Activated T-helper 17 cell treated with anti-CD3 and anti-CD28 coated beads, Interleukin-2, amount 50 U/mL, for 72 hours (primary cell): Measurements from ENCODE around the gene LGALS7. TPM values are rescaled to one million over a fixed set of nuclear protein-coding genes. Genes with fewer than 3 reads are reported as not detected.
A peak's percentile ranks its signal among the peaks of the same experiment; 100 is the strongest.
"Not testable (repeated sequence)": the region's sequence is repeated elsewhere in the genome, so short reads cannot be mapped to it uniquely, and the experiment has no call there.

Experiments used
- ATAC-seq: fragments of 150-1000 bp; cut with Tn5 transposase; replicated peaks from 2 replicates; pipeline ENCODE4 v1.10.0; 2021; ENCODE audit warnings: mild to moderate bottlenecking, moderate library complexity
- H3K27ac Mint-ChIP-seq: one replicate; pipeline ENCODE4 v1.8.0; 2022; ENCODE audit warnings: mixed read lengths
- H3K27me3 Mint-ChIP-seq: one replicate; pipeline ENCODE4 v1.8.0; 2022; ENCODE audit warnings: mixed read lengths
- H3K36me3 Mint-ChIP-seq: one replicate; pipeline ENCODE4 v1.8.0; 2022; ENCODE audit warnings: low read depth, mild to moderate bottlenecking, mixed read lengths
- H3K4me1 Mint-ChIP-seq: one replicate; pipeline ENCODE4 v1.8.0; 2022; ENCODE audit warnings: mixed read lengths
- H3K4me3 Mint-ChIP-seq: one replicate; pipeline ENCODE4 v1.8.0; 2022; ENCODE audit warnings: mild to moderate bottlenecking, mixed read lengths
- H3K9me3 Mint-ChIP-seq: one replicate; pipeline ENCODE4 v1.8.0; 2022; ENCODE audit warnings: mixed read lengths
- total RNA-seq, 2 donors: library from RNA; stranded (reverse); gene quantifications; one replicate each; pipeline ENCODE4 v1.2.3, GENCODE V29; 2022

The LGALS7 gene
- total RNA-seq, 2 donors from 2014 or later, result not detected

DNA sequence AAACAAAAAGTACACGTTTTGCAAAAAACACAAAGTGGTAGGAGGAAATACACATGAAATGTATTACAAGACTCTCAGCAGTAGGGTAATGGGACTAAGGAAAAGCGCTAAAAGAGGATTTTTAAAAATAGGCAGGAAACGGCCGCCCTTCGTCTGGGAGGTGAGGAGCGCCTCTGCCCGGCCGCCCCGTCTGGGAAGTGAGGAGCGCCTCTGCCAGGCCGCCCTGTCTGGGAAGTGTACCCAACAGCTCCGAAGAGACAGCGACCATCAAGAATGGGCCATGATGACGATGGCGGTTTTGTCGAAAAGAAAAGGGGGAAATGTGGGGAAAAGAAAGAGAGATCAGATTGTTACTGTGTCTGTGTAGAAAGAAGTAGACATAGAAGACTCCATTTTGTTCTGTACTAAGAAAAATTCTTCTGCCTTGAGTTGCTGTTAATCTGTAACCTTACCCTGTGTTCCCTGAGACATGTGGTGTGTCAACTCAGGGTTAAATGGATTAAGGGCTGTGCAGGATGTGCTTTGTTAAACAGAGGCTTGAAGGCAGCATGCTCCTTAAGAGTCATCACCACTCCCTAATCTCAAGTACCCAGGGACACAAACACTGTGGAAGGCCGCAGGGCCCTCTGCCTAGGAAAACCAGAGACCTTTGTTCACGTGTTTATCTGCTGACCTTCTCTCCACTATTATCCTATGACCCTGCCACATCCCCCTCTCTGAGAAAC lies 34.2 kb upstream of the LGALS7 start:
- H3K27ac Mint-ChIP-seq, result peak overlapping the region; percentile 25
- not testable (repeated sequence) for H3K4me1 Mint-ChIP-seq, H3K4me3 Mint-ChIP-seq, H3K36me3 Mint-ChIP-seq, ATAC-seq, H3K27me3 Mint-ChIP-seq, H3K9me3 Mint-ChIP-seq

DNA sequence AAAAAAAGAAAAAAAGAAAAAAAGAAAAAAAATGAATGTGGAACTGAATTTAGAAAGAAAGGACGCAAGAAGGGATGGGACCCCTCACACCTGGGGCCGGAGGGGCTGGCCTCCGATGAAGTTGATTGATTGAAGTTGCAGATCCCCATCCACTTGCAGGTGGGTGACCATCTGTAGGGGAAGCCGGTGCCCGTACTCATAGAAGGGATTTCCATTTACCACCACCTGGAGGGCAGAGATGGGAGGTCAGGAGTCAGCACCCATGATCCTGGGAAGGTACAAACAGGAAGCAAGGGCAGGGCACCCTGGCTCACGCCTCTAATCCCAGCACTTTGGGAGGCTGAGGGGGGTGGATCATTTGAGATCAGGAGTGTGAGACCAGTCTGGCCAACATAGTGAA lies 33.1 kb upstream of the LGALS7 start:
- no peak overlapping the region for H3K4me3 Mint-ChIP-seq
- H3K9me3 Mint-ChIP-seq, result no peaks in the 10 kb centered on the region
- no peaks in the 10 kb centered on the region for H3K27me3 Mint-ChIP-seq
- H3K4me1 Mint-ChIP-seq, result peaks cover 5% of the 10 kb centered on the region
- no peak for ATAC-seq
- peak overlapping the region; percentile 30 for H3K27ac Mint-ChIP-seq
- H3K36me3 Mint-ChIP-seq, result no peaks in the 10 kb centered on the region

DNA sequence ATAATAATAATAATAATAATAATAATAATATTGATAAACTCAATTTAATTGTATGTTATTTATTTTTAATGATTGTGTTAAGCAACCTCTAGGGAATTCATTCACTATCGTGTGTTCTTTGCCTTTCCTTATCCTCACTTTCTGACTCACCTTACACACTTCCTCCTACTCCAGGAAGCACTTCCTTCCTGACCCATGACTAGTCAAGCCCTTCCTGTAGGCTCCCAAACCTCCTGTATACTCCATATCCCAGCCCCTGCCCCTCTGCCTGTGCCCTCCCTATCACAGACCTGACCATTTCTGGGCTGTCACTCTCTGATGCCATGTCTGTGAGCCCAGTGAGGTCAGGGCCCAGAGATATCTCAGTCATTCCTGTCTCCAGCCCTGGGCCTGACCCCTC lies 31.9 kb upstream of the LGALS7 start:
- Mint-ChIP-seq H3K27ac (peak overlapping the region; percentile 82), H3K9me3 (no peaks in the 10 kb centered on the region), H3K4me1 (peaks cover 5% of the 10 kb centered on the region), H3K36me3 (no peaks in the 10 kb centered on the region), H3K4me3 (no peak overlapping the region), H3K27me3 (no peaks in the 10 kb centered on the region)
- no peak for ATAC-seq

DNA sequence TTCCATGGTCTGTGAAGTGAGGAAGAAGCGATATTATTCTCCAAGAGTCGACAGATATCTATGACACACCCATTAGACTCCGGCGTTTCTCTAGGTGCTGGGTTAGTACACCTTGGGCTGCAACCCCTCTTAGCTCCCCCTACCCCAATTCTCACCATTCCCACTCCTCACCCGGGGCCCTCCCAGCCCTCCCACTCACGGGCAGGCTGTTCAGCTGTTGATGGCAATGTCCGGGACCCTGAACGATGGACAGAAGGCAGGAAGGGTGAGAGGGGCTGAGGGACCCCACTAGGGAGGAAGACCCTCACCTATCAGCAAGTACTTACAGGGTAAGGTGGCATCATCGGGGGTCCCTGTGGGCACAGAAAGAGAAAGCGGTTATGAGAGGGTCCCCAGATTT lies 30.2 kb upstream of the LGALS7 start:
- no peak overlapping the region for H3K27ac Mint-ChIP-seq
- peaks cover 10% of the 10 kb centered on the region for H3K4me1 Mint-ChIP-seq
- no peaks in the 10 kb centered on the region for H3K9me3 Mint-ChIP-seq
- ATAC-seq, result no peak
- no peaks in the 10 kb centered on the region for H3K36me3 Mint-ChIP-seq
- no peak overlapping the region for H3K4me3 Mint-ChIP-seq
- no peaks in the 10 kb centered on the region for H3K27me3 Mint-ChIP-seq

DNA sequence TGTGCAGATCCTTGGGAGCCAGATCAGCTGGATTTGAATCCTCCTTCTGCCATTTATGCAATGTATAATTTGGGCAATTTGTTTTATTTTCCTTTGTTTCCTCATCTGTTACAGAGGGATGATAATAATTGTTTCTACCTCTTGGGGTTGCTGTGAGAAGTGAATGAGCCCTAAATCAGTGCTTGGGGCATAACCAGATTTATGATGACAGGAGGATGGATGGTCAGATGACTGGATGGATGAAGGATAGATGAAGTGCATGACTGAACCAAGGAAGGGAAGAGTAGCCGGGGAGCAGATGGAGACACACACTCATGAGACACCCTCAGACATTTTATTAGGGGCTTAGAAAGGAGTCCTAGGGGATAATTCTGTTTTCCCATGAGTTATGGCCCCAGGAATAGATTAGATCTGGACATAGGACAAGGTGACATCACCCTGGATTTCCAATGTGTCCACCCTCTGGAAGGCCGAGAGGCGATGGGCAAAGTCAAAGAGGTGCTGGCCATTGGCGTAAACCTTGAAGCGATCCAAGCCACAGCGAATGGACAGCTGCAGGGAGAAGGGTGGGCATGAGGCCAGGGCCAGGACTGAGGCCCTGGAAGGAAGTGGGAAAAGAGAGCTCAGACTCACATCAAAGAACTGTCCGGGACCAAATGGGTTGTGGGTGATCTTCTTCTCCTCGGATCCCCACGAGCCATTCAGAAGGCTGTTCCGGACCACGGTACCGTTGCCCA lies 28.2 kb upstream of the LGALS7 start:
- Mint-ChIP-seq H3K36me3 (no peaks in the 10 kb centered on the region), H3K9me3 (no peaks in the 10 kb centered on the region), H3K27ac (no peak overlapping the region), H3K4me3 (no peak overlapping the region), H3K4me1 (peaks cover 10% of the 10 kb centered on the region), H3K27me3 (no peaks in the 10 kb centered on the region)
- no peak for ATAC-seq

DNA sequence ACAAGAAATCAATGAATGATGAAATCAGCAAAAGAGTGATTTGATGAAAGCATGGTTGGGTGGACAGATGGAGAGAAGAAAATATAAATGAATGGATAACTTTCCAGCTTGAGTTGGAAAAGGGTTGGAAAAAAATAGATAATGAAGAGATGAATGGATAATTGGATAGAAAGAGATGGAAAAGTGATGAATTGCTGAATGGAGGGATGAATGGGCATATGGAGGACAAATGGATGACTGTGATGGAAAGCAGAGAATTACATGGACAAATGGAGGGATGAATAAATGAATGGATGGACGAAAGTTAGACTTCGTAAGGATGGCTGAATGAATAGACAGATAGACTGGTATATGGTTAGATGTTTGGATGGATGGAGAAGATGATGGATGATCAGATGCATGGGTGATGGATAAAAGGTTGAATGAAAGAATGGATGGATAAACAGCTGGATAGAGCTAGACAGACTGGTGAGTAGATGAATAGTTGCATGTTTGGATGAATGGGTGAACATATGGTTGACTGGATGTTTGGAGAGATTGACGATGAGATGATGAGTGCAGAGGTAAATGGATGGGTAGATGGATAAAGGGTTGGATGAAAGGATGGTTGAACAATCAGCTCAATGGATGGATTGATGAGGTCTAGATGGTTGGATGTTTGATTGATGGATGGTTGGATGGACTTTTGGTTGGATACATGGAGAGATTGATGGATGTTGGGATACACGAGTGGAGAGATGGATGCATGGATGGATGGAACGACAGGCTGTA lies 27.4 kb upstream of the LGALS7 start:
- H3K36me3 Mint-ChIP-seq, result no peaks in the 10 kb centered on the region
- no peaks in the 10 kb centered on the region for H3K9me3 Mint-ChIP-seq
- H3K27me3 Mint-ChIP-seq, result no peaks in the 10 kb centered on the region
- no peak for ATAC-seq
- no peak overlapping the region for H3K4me3 Mint-ChIP-seq
- H3K4me1 Mint-ChIP-seq, result peaks cover 10% of the 10 kb centered on the region
- H3K27ac Mint-ChIP-seq, result no peak overlapping the region

DNA sequence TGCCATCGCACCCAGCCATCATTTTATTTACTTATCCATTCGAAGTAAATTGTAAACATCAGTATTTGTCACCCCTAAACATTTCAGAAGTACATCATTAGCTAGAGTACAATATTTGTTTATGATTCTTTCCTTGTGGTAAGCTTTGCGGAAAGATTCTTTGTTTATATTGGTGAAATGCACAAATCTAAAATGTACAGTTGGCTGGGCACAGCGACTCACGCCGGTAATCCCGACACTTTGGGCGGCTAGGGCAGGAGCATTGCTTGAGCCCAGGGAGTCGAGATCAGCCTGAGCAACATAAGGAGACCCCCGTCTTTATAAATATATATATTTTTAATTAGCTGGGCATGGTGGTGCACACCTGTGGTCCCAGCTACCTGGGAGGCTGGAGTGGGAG lies 25.8 kb upstream of the LGALS7 start:
- Mint-ChIP-seq H3K27ac (no peak overlapping the region), H3K9me3 (no peaks in the 10 kb centered on the region), H3K4me3 (no peak overlapping the region), H3K36me3 (no peaks in the 10 kb centered on the region), H3K27me3 (no peaks in the 10 kb centered on the region), H3K4me1 (peaks cover 4% of the 10 kb centered on the region)
- no peak for ATAC-seq

DNA sequence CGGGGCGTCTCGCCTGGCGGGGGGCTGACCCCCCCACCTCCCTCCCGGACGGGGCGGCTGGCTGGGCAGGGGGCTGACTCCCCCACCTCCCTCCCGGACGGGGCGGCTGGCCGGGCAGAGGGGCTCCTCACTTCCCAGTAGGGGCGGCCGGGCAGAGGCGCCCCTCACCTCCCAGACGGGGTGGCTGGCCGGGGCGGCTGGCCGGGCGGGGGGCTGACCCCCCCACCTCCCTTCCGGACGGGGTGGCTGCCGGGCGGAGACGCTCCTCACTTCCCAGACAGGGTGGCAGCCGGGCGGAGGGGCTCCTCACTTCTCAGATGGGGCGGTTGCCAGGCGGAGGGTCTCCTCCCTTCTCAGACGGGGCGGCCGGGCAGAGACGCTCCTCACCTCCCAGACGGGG lies 24.5 kb upstream of the LGALS7 start:
- ATAC-seq, H3K27me3 Mint-ChIP-seq, H3K4me3 Mint-ChIP-seq, H3K4me1 Mint-ChIP-seq, H3K36me3 Mint-ChIP-seq, H3K27ac Mint-ChIP-seq, H3K9me3 Mint-ChIP-seq: not testable (repeated sequence)

DNA sequence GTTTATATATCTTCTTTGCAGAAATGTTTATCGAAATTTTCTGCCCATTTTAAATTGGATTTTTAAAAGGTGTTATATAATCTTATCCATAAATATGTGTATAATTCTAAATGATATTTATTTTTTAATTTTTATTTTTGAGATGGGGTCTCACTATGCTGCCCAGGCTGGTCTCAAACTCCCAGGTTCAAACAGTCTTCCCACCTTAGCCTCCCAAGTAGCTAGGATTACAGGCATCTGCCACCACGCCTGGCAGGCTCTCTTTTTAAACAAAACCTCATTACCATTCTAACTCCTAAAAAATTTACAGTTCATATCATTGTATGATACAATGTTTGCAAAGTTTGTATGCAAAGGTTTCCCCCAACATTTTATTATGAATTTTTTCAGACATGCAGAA lies 22.8 kb upstream of the LGALS7 start:
- Mint-ChIP-seq H3K27ac (no peak overlapping the region), H3K4me3 (no peak overlapping the region), H3K36me3 (no peaks in the 10 kb centered on the region), H3K4me1 (peaks cover 10% of the 10 kb centered on the region), H3K9me3 (no peaks in the 10 kb centered on the region), H3K27me3 (no peaks in the 10 kb centered on the region)
- ATAC-seq, result no peak

DNA sequence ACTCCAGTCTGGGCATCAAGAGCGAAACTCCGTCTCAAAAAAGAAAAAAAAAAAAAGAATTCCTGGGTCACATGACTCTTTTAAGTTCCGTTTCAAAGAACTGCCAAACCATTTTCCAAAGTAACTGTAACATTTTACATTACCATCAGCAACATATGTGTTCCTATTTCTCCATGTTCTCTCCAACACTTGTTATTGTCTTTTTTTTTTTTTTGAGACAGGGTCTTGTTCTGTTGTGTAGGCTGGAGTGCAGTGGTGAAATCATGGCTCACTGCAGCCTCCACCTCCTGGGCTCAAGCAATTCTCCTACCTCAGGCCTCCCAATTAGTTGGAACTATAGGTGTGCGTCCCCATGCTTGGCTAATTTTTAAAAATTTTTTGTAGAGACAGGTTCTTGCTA lies 22.2 kb upstream of the LGALS7 start:
- H3K9me3 Mint-ChIP-seq, result no peaks in the 10 kb centered on the region
- ATAC-seq, result no peak
- H3K27me3 Mint-ChIP-seq, result no peaks in the 10 kb centered on the region
- H3K4me1 Mint-ChIP-seq, result peaks cover 10% of the 10 kb centered on the region
- H3K4me3 Mint-ChIP-seq, result no peak overlapping the region
- no peaks in the 10 kb centered on the region for H3K36me3 Mint-ChIP-seq
- H3K27ac Mint-ChIP-seq, result no peak overlapping the region

DNA sequence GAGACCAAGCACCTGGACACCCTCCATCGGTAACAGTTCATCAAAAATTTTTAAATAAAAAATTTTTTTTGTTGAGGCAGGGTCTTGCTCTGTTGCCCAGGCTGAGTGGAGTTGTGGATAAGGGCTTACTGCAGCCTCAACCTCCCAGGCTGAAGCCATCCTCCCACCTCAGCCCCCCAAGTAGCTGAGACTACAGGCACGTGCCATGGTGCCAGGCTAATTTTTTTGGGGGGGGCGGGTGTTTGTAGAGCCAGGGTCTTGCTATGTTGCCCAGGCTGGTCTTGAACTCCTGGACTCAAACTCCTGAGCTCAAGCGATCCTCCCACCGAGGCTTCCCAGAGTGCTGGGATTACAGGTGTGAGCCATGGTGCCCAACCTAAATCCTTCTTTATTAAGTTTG lies 20.4 kb upstream of the LGALS7 start:
- no peaks in the 10 kb centered on the region for H3K9me3 Mint-ChIP-seq
- no peaks in the 10 kb centered on the region for H3K36me3 Mint-ChIP-seq
- ATAC-seq, result no peak
- no peak overlapping the region for H3K27ac Mint-ChIP-seq
- H3K27me3 Mint-ChIP-seq, result no peaks in the 10 kb centered on the region
- no peak overlapping the region for H3K4me3 Mint-ChIP-seq
- peaks cover 5% of the 10 kb centered on the region for H3K4me1 Mint-ChIP-seq

DNA sequence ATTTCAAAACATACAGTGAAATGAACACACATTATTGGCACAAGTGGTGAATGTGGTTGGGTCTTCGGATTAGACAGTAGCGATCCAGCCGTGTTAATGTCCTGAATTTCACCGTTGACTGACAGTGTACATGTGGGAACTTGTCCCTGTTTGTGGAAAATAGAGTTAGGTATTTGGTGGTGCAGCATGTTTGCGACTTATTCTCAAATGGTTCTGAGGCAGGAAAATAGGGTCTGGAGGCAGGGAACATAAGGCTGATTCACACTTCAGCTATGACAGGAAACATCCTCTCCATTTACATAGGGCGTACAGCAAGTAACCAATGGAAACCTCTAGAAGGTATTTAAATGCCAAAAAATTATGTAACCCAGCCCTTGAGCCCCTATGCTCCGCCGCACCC lies 19.9 kb upstream of the LGALS7 start:
- no peaks in the 10 kb centered on the region for H3K9me3 Mint-ChIP-seq
- H3K27ac Mint-ChIP-seq, result peak overlapping the region; percentile 71
- no peaks in the 10 kb centered on the region for H3K36me3 Mint-ChIP-seq
- no peaks in the 10 kb centered on the region for H3K27me3 Mint-ChIP-seq
- peak overlapping the region; percentile 70 for H3K4me3 Mint-ChIP-seq
- H3K4me1 Mint-ChIP-seq, result peaks cover 5% of the 10 kb centered on the region
- ATAC-seq, result no peak

DNA sequence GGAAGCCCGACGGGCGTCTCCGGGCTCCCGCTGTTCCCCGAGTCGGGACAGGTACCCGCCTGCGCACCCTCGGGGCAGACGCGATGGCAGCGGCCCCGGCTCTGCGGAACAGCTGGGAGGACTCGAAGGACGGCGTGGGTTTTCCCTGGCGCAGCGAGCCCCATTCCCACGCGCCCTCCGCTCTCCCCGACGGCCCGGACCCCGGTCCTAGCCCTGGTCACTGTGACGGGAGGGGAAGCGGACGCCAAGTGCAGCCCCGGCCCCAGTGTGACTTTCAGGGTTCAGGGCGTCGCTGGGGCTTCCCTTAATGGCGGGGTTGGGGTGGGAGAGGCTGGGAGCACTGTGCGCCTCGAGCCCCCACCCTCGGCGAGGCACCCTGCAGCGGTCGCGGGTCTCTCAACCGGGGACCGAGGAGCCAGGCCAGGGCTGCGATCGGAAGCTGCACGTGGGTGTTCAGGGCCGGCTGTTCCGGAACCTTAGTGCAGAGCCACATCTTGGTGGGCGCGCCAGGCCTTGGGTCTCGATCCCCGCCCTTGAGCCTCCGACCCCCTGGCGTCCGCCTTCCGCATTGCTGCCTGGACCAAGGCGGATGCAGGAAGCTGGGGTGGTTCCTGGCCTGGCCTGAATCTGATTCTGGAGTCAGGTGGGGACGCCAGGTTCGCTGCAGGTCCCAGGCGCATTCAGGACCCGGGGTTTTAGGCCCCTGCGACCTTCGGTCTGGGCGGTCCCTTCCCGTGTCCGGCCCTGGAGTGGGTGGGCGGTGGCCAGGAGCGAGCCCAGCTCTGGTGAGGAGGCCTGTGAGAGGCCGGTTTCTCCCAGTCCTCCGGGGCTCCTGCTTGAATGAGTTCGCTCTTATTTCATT lies 19.2 kb upstream of the LGALS7 start:
- H3K27ac Mint-ChIP-seq, result peak overlapping the region; percentile 71
- H3K4me1 Mint-ChIP-seq, result peaks cover 5% of the 10 kb centered on the region
- H3K9me3 Mint-ChIP-seq, result no peaks in the 10 kb centered on the region
- H3K36me3 Mint-ChIP-seq, result no peaks in the 10 kb centered on the region
- no peaks in the 10 kb centered on the region for H3K27me3 Mint-ChIP-seq
- peak overlapping the region; percentile 70 for H3K4me3 Mint-ChIP-seq
- ATAC-seq, result peak; percentile 19

DNA sequence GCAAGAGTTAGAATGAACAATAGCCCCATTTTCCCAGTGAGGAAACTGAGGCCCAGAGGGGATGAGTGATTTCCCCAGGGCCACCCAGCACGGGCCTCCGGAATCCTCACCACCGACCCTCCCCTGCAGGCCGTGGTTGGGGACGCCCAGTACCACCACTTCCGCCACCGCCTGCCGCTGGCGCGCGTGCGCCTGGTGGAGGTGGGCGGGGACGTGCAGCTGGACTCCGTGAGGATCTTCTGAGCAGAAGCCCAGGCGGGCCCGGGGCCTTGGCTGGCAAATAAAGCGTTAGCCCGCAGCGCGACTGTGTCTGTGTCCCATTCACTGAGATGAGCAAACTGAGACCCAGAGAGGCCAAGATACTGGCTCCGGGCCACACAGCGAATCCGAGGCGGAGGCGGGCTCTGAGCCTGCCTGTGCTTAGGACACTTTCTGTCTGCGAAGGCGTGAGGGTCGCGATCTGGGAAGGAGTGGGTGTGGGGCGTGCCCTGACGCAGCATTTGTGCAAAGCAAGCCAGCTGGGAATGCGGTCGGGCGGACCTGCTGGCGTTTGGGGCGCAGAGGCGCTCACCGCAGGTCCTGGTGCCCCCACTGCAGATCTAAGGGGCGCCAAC lies 18.2 kb upstream of the LGALS7 start:
- not testable (repeated sequence) for H3K4me1 Mint-ChIP-seq, H3K36me3 Mint-ChIP-seq, H3K4me3 Mint-ChIP-seq, H3K27ac Mint-ChIP-seq, H3K9me3 Mint-ChIP-seq, H3K27me3 Mint-ChIP-seq
- ATAC-seq, result peak; percentile 97
